ENCODE measurements around the gene E2F4.

The E2F4 gene

GRCh38 chr16:67216612-67217490 lies 24.9 kb downstream of the E2F4 start:
- Histone ChIP-seq H3K9me2 (replicated peaks; ENCODE audit: insufficient read depth, low read length) (no peaks in the 10 kb centered on the region), H2AFZ (ENCODE audit: low read depth, low read length, severe bottlenecking) (no peak overlapping the region), H3K4me2 (ENCODE audit: low read depth, low read length, poor library complexity, severe bottlenecking) (no peak overlapping the region), H3K9ac (ENCODE audit: low read length) (no peak overlapping the region), H3K9me3 (ENCODE audit: insufficient read depth, low read length) (no peaks in the 10 kb centered on the region), H3K27me3 (ENCODE audit: low read length) (no peaks in the 10 kb centered on the region), H3K4me3 (ENCODE audit: insufficient read depth, low read length, poor library complexity, severe bottlenecking) (no peak overlapping the region), H3K27ac (ENCODE audit: low read depth, low read length) (no peak overlapping the region), H3F3A (ENCODE audit: insufficient read depth) (no peaks in the 10 kb centered on the region), H3K79me2 (ENCODE audit: insufficient read depth, low read length) (no peaks in the 10 kb centered on the region), H3K36me3 (ENCODE audit: low read length) (no peaks in the 10 kb centered on the region), H4K20me1 (ENCODE audit: low read depth, low read length) (no peaks in the 10 kb centered on the region)
- TF ChIP-seq, protein P1, sequence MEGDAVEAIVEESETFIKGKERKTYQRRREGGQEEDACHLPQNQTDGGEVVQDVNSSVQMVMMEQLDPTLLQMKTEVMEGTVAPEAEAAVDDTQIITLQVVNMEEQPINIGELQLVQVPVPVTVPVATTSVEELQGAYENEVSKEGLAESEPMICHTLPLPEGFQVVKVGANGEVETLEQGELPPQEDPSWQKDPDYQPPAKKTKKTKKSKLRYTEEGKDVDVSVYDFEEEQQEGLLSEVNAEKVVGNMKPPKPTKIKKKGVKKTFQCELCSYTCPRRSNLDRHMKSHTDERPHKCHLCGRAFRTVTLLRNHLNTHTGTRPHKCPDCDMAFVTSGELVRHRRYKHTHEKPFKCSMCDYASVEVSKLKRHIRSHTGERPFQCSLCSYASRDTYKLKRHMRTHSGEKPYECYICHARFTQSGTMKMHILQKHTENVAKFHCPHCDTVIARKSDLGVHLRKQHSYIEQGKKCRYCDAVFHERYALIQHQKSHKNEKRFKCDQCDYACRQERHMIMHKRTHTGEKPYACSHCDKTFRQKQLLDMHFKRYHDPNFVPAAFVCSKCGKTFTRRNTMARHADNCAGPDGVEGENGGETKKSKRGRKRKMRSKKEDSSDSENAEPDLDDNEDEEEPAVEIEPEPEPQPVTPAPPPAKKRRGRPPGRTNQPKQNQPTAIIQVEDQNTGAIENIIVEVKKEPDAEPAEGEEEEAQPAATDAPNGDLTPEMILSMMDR (IDR thresholded peaks at IDR 0.05; ENCODE audit: insufficient read depth, low read length, poor library complexity, severe bottlenecking): no peak
- TF ChIP-seq EZH2phosphoT487 (conservative IDR thresholded peaks at IDR 0.05; ENCODE audit: low read length): no peak

- H3K4me3 ChIP-seq (ENCODE audit: insufficient read depth, low read length, poor library complexity, severe bottlenecking): no peak overlapping the region
- H3K4me2 ChIP-seq (ENCODE audit: low read depth, low read length, poor library complexity, severe bottlenecking): no peak overlapping the region
- no peak overlapping the region for H3K27ac ChIP-seq (ENCODE audit: low read depth, low read length)
- H3K9me2 ChIP-seq (replicated peaks; ENCODE audit: insufficient read depth, low read length): no peaks in the 10 kb centered on the region
- H2AFZ ChIP-seq (ENCODE audit: low read depth, low read length, severe bottlenecking): no peak overlapping the region
- H3K27me3 ChIP-seq (ENCODE audit: low read length): no peaks in the 10 kb centered on the region
- no peaks in the 10 kb centered on the region for H3K9me3 ChIP-seq (ENCODE audit: insufficient read depth, low read length)
- no peaks in the 10 kb centered on the region for H3K36me3 ChIP-seq (ENCODE audit: low read length)
- peaks cover 11% of the 10 kb centered on the region for H3K79me2 ChIP-seq (ENCODE audit: insufficient read depth, low read length)
- no peaks in the 10 kb centered on the region for H3F3A ChIP-seq (ENCODE audit: insufficient read depth)
- H3K9ac ChIP-seq (ENCODE audit: low read length): no peak overlapping the region
- no peaks in the 10 kb centered on the region for H4K20me1 ChIP-seq (ENCODE audit: low read depth, low read length)
- no peak for TF ChIP-seq EZH2phosphoT487 (conservative IDR thresholded peaks at IDR 0.05; ENCODE audit: low read length)
- TF ChIP-seq, protein P1 (IDR thresholded peaks at IDR 0.05; ENCODE audit: insufficient read depth, low read length, poor library complexity, severe bottlenecking): no peak
Measured at GRCh38 chr16:67223992-67224391, 32.0 kb downstream of the E2F4 start.

DNA sequence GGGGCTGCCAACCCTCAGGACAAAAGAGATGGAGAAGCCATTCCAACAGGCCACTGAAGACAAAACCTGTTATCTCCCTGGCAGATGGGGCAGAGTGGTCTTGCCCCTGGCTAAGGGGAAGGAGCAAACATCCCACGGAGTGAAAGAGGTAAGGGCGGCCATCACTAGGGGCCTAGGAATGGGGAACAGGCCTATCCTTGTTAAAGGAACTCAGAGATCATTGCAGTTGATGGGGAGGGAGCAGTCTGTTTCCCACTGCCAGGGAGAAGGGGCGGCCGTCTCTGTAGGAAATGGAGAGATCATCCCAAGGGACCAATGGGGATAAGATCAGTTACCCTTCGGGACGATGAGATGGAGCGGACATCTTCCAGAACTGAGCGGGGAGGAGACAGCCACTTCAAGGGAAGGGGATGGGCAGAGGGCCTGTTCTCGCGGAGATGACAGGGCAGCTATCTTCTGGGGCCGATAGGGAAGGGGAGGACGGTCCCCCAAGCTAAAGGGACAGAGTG lies 34.4 kb downstream of the E2F4 start:
- no peaks in the 10 kb centered on the region for H3K36me3 ChIP-seq (ENCODE audit: low read length)
- H2AFZ ChIP-seq (ENCODE audit: low read depth, low read length, severe bottlenecking): peak overlapping the region; percentile 97
- H3K9ac ChIP-seq (ENCODE audit: low read length): peak overlapping the region; percentile 72
- H3K27me3 ChIP-seq (ENCODE audit: low read length): no peaks in the 10 kb centered on the region
- H3K4me3 ChIP-seq (ENCODE audit: insufficient read depth, low read length, poor library complexity, severe bottlenecking): peak overlapping the region; percentile 90
- no peaks in the 10 kb centered on the region for H3K9me2 ChIP-seq (replicated peaks; ENCODE audit: insufficient read depth, low read length)
- peak overlapping the region; percentile 98 for H3K4me2 ChIP-seq (ENCODE audit: low read depth, low read length, poor library complexity, severe bottlenecking)
- no peaks in the 10 kb centered on the region for H3K9me3 ChIP-seq (ENCODE audit: insufficient read depth, low read length)
- H4K20me1 ChIP-seq (ENCODE audit: low read depth, low read length): no peaks in the 10 kb centered on the region
- H3F3A ChIP-seq (ENCODE audit: insufficient read depth): no peaks in the 10 kb centered on the region
- no peak for TF ChIP-seq EZH2phosphoT487 (conservative IDR thresholded peaks at IDR 0.05; ENCODE audit: low read length)
- TF ChIP-seq, protein P1 (IDR thresholded peaks at IDR 0.05; ENCODE audit: insufficient read depth, low read length, poor library complexity, severe bottlenecking): no peak
- H3K27ac ChIP-seq (ENCODE audit: low read depth, low read length): peak overlapping the region; percentile 29; the same call in 1 of the 2 replicates
- peaks cover 11% of the 10 kb centered on the region for H3K79me2 ChIP-seq (ENCODE audit: insufficient read depth, low read length)

Data from SU-DHL-6 (cell line).